Panc1 (cell line): ENCODE results near the gene SH3GL1. TPM values are rescaled to one million over a fixed set of nuclear protein-coding genes. Genes with fewer than 3 reads are reported as not detected.

Experiments
- ATAC-seq: fragments of 200-7000 bp; cut with Tn5 transposase; 2 replicates; pipeline ENCODE4 v1.9.1; 2020; ENCODE audit warnings: mild to moderate bottlenecking, moderate library complexity
- BruUV-seq: library from RNA; stranded (reverse); fragments of 400-500 nt; replicated peaks from 2 replicates; lab custom pipeline; 2021; lab: Mats Ljungman, UMichigan
- CTCF ChIA-PET: fragments of 300-600 bp; sonication (Branson Sonifier 250); formaldehyde crosslinking; loops from one replicate; lab custom pipeline; 2022; ENCODE audit warnings: antibody characterized with exemption; lab: Charles Lee
- POLR2A ChIA-PET: fragments of 300-600 bp; sonication (Branson Sonifier 250); formaldehyde crosslinking; loops from one replicate; lab custom pipeline; 2022; ENCODE audit warnings: antibody characterized with exemption; lab: Charles Lee
- DNase-seq: peaks from one replicate; pipeline ENCODE4 v3.0.0-alpha.2; 2010; ENCODE audit warnings: low read depth, low spot score
- H3K27ac ChIP-seq: 2 replicates; pipeline ENCODE4 v1.5.1; 2011; ENCODE audit warnings: mild to moderate bottlenecking, low read length, inconsistent platforms
- H3K27me3 ChIP-seq: fragments of 200-500 bp; sonication (Bioruptor generic); 2 replicates; pipeline ENCODE4 v1.6.0; 2014; ENCODE audit warnings: low read length, inconsistent platforms; ENCODE audit not compliant: control insufficient read depth, insufficient read depth
- H3K36me3 ChIP-seq: fragments of 200-500 bp; sonication (Bioruptor generic); 2 replicates; pipeline ENCODE4 v1.5.1; 2014; ENCODE audit warnings: inconsistent platforms, mild to moderate bottlenecking, low read length, moderate library complexity; ENCODE audit not compliant: control insufficient read depth, insufficient read depth
- H3K4me1 ChIP-seq: 2 replicates; pipeline ENCODE4 v1.5.1; 2011; ENCODE audit warnings: inconsistent platforms, mild to moderate bottlenecking, low read length, moderate library complexity; ENCODE audit not compliant: control insufficient read depth, insufficient read depth
- H3K4me3 ChIP-seq, 2 experiments: 2 replicates each; pipeline ENCODE4 v1.5.1; 2011 to 2012; ENCODE audit warnings: low read depth in 2 of 2, low read length in 2 of 2, mild to moderate bottlenecking in 2 of 2, inconsistent platforms in 1 of 2, moderate library complexity in 1 of 2
- H3K9me3 ChIP-seq: fragments of 200-500 bp; sonication (Bioruptor generic); 2 replicates; pipeline ENCODE4 v1.5.1; 2014; ENCODE audit warnings: low read depth, mild to moderate bottlenecking, inconsistent platforms, low read length, moderate library complexity; ENCODE audit not compliant: control insufficient read depth, insufficient read depth
- POLR2AphosphoS5 ChIP-seq: IDR thresholded peaks from 2 replicates; pipeline ENCODE4 v1.6.1; 2012; ENCODE audit warnings: mild to moderate bottlenecking, low read depth, low read length, moderate library complexity
- REST ChIP-seq, 2 experiments: IDR thresholded peaks; 2 replicates each; pipeline ENCODE4 v1.6.1; 2011 to 2012; ENCODE audit warnings: low read depth in 2 of 2, control low read depth in 1 of 2, low read length in 1 of 2, mild to moderate bottlenecking in 1 of 2, moderate library complexity in 1 of 2; ENCODE audit not compliant: insufficient read depth in 1 of 2
- SIN3A ChIP-seq: IDR thresholded peaks from 2 replicates; pipeline ENCODE4 v1.6.1; 2012; ENCODE audit warnings: low read depth, mild to moderate bottlenecking, low read length, moderate library complexity, borderline replicate concordance; ENCODE audit not compliant: insufficient read depth
- TCF7L2 ChIP-seq: IDR thresholded peaks from 2 replicates; pipeline ENCODE4 v1.6.1; 2011; ENCODE audit warnings: mild to moderate bottlenecking, low read depth, low read length, inconsistent platforms
- in situ Hi-C: cut with HindIII; loops from 2 replicates; pipeline ENCODE4 v1.10.0; 2016; ENCODE audit warnings: low sequenced_read_pairs, low pct_unique_long_range_greater_than_20kb
- intact Hi-C: fragments of 100-400 bp; cut with micrococcal nuclease; formaldehyde crosslinking; loops from one replicate; pipeline ENCODE4 v1.10.0; 2022; ENCODE audit not compliant: unreplicated experiment
- total RNA-seq: library from RNA; stranded (reverse); gene quantifications from one replicate; pipeline ENCODE4 v1.2.1, GENCODE V29; 2021; ENCODE audit not compliant: unreplicated experiment
- TF ChIP-seq, protein P1 (sequence below): fragments of 450-650 bp; IDR thresholded peaks from 2 replicates; pipeline ENCODE4 v1.5.1; 2017; ENCODE audit warnings: mild to moderate bottlenecking

SH3GL1 gene
- total RNA-seq, 1 experiment from 2014 or later, result 57.1 TPM

- no peaks in the 10 kb centered on the region for H3K27me3 ChIP-seq
These were observed 25.2 kb upstream of the SH3GL1 start for GRCh38 chr19:4425537-4425936.

DNA sequence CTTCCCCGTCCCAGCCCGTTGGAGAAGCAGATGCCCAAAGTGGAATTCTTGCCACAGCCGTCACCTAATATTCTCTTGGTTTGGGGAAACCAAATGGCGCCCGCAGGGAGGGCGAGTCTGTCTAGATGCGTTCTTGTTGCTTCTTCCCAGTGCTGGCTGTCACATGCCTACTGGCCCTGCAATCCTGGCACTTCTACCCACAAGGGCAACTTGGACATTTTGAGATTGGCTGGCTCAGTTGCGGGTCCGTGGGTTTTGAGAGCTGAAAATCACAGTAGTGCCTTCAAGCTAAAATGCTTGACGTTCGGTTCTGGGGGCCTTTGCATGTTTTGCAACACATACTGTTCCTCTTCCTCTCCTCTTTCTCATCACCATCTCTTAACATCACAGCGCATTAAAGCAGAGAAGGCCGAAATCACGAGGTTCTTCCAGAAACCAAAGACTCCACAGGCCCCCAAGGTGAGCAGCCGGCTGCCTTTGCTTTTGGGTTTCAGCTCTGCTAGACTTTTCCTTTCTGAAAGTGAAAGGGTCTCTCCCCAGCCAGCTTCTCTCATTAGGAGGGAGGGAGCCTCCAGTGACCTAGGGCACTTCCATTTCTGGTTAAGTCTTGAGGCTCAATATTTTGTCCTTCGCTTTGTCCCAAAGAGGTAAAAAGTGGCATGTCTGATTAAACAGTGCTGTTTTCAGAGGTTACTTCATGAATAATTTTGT is 23.2 kb upstream of the SH3GL1 start:
- in situ Hi-C loops, result no loop called here
- intact Hi-C loops, result no loop called here
- CTCF ChIA-PET, result no interaction called here

More at GRCh38 chr19:4425537-4425936, 25.2 kb upstream of the SH3GL1 start:
- BruUV-seq, result no TSS peak
- intact Hi-C loops (no loop called here), in situ Hi-C loops (no loop called here)
- Histone ChIP-seq H3K27ac (no peak overlapping the region), H3K9me3 (no peaks in the 10 kb centered on the region), H3K36me3 (no peaks in the 10 kb centered on the region), H3K4me3 (no peak overlapping the region), H3K4me1 (no peaks in the 10 kb centered on the region)
- POLR2A ChIA-PET, result no interaction called here
- DNase-seq (no peak), ATAC-seq (no peak)
- CTCF ChIA-PET, result no interaction called here
- TF ChIP-seq REST (IDR thresholded peaks at IDR 0.05; ENCODE audit: insufficient read depth in 1 of 2, low read depth in 2 of 2, low read length in 1 of 2), result no peak
- no peak for TF ChIP-seq TCF7L2
- no peak for TF ChIP-seq SIN3A
- TF ChIP-seq POLR2AphosphoS5, result no peak
- TF ChIP-seq, protein P1, sequence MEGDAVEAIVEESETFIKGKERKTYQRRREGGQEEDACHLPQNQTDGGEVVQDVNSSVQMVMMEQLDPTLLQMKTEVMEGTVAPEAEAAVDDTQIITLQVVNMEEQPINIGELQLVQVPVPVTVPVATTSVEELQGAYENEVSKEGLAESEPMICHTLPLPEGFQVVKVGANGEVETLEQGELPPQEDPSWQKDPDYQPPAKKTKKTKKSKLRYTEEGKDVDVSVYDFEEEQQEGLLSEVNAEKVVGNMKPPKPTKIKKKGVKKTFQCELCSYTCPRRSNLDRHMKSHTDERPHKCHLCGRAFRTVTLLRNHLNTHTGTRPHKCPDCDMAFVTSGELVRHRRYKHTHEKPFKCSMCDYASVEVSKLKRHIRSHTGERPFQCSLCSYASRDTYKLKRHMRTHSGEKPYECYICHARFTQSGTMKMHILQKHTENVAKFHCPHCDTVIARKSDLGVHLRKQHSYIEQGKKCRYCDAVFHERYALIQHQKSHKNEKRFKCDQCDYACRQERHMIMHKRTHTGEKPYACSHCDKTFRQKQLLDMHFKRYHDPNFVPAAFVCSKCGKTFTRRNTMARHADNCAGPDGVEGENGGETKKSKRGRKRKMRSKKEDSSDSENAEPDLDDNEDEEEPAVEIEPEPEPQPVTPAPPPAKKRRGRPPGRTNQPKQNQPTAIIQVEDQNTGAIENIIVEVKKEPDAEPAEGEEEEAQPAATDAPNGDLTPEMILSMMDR, result no peak

More for the DNA sequence above, 23.2 kb upstream of the SH3GL1 start:
- Histone ChIP-seq H3K4me3 (no peak overlapping the region), H3K9me3 (no peaks in the 10 kb centered on the region), H3K27ac (no peak overlapping the region), H3K4me1 (no peaks in the 10 kb centered on the region), H3K36me3 (no peaks in the 10 kb centered on the region), H3K27me3 (no peaks in the 10 kb centered on the region)
- DNase-seq (no peak), ATAC-seq (no peak)
- POLR2A ChIA-PET, result no interaction called here
- TF ChIP-seq SIN3A (no peak), POLR2AphosphoS5 (no peak), TCF7L2 (no peak), REST (IDR thresholded peaks at IDR 0.05; ENCODE audit: insufficient read depth in 1 of 2, low read depth in 2 of 2, low read length in 1 of 2) (no peak)
- TF ChIP-seq, protein P1, result no peak
- no TSS peak for BruUV-seq
